IPS DF 4.7 (cell line): ENCODE data around the gene GEMIN7.
A peak's percentile ranks its signal among the peaks of the same experiment; 100 is the strongest.
"Not testable (repeated sequence)": the region's sequence is repeated elsewhere in the genome, so short reads cannot be mapped to it uniquely, and the experiment has no call there.

Source experiments
- DNase-seq: peaks from one replicate; pipeline ENCODE4 v3.0.0-alpha.2; 2013; ENCODE audit warnings: low spot score; ENCODE audit errors: extremely low read depth

GEMIN7 gene

GRCh38 chr19:45103508-45104319, 24.7 kb downstream of the GEMIN7 start:
- DNase-seq: no peak

GRCh38 chr19:45104658-45105349, 25.7 kb downstream of the GEMIN7 start:
- no peak for DNase-seq

DNA sequence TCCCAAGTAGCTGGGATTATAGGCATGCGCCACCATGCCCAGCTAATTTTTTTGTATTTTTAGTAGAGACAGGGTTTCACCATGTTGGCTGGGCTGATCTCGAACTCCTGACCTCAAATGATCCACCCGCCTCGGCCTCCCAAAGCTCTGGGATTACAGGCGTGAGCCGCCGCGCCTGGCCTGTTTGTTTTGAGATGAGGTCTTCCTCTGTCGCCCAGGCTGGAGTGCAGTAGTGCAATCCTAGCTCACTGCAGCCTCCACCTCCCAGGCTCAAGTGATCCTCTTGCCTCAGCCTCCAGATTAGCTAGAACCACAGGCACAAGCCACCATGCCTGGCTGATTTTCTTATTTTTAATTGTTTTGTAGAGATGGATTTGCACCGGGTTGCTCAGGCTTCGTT, 27.3 kb downstream of the GEMIN7 start:
- DNase-seq: not testable (repeated sequence)

GRCh38 chr19:45107621-45108150, 28.6 kb downstream of the GEMIN7 start:
- DNase-seq: no peak

DNA sequence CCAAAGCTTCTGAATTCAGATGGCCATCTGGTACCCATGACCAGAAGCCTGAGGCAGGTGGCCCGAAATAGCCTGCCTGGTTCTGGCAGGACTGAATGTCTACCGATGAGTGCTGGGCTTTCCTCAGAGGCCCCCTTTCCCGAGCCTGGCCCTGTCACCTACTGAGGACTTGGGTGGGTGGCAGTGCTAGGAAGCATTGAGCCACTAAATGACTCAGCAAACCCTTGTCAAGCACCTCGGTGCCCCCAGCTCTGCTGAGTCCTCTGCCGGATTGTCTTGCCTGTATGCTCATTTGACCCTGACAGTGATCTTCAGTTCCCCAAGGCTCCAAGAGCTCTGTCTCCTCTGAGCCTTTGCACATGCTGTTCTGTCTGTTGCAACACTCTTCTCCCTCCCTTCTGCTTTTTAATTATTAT, 31.8 kb downstream of the GEMIN7 start:
- no peak for DNase-seq

DNA sequence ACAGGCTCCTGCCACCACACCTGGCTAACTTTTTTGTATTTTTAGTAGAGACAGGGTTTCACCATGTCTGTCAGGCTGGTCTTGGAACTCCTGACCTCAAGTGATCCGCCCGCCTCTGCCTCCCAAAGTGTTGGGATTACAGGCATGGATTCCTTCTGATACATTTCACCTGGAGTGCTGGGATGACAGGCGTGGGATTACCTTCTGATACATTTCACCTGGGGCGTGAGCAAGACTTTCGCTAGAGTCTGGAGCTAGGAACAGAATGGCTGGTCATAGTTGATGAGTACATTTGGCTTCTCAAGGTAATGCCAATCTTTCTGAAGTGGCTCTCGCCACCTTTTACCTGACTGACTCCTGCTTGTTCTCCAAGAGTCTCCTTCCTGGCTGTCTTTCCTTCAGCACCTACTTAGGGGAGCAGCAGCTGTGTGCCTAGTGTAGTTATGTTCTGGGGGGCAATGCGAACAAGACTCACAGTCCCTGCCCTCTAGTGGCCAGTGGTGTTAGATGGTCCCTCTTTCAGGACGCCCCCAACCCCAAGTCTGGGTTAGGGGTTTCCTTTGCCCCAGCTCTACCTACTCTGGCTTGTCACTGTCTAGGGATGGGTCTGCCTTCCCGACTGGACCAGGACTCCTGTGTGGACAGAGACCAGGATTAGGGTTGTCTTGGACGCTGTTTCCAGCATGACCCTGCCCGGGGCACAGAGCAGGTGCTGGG, 33.2 kb downstream of the GEMIN7 start:
- no peak for DNase-seq

GRCh38 chr19:45113628-45114027, 34.6 kb downstream of the GEMIN7 start:
- DNase-seq: no peak

DNA sequence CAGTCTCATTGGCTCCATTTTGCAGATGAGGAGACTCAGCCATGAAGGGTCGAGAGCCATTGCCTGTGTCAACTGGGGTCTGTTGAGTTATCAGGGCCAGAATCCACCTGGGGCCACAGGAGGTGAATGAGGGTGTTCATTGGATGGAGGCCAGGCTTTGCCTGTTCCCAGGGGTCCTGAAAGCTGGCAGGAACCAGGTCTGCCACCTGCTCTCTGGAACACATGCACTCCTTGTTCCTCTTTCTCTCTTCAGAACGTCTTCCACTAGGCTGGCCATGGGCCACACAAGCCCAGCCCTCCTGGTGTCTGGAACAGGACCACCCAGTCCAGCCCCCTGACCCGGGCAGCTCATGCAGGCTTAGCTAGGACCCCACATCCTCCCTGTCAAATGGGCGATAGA, 35.1 kb downstream of the GEMIN7 start:
- no peak for DNase-seq

GRCh38 chr19:45115809-45116615, 37.0 kb downstream of the GEMIN7 start:
- DNase-seq: no peak

GRCh38 chr19:45117167-45117594, 38.1 kb downstream of the GEMIN7 start:
- DNase-seq: no peak

- no peak for DNase-seq
These were observed 38.6 kb downstream of the GEMIN7 start for GRCh38 chr19:45117671-45118070.

GRCh38 chr19:45118106-45118505, 39.0 kb downstream of the GEMIN7 start:
- DNase-seq: no peak

DNA sequence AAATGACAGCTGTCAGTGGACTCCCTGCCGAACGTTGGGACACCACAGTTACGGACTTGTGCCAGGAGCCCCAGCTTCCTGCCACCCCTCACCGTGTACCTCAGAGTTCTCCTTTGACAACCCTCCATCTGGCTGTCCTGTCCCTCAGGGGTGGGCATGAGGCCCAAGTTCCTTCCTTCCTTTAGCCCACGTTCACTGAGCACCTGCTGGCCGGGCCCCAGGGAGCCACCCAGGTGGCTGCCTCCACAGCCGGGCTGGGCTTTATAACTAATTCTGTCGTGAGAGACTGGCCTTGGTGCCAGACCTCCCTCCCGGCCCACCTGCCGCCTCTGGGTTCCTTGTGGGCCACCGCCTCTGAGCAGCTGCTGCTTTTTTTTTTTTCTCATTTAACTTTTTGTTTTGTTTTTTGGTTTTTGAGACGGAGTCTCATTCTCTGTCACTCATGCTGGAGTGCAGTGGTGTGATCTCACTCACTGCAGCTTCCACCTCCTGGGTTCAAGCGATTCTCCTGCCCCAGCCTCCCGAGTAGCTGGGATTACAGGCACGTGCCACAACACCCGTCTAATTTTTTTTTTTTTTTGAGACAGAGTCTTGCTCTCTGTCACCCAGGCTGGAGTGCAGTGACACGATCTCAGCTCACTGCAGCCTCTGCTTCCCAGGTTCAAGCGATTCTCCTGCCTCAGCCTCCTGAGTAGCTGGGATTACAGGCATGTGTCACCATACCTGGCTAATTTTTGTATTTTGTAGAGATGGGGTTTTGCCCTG, 39.7 kb downstream of the GEMIN7 start:
- DNase-seq: not testable (repeated sequence)

GRCh38 chr19:45119582-45119981, 40.5 kb downstream of the GEMIN7 start:
- DNase-seq: no peak

GRCh38 chr19:45121827-45122345, 42.8 kb downstream of the GEMIN7 start:
- DNase-seq: no peak

DNA sequence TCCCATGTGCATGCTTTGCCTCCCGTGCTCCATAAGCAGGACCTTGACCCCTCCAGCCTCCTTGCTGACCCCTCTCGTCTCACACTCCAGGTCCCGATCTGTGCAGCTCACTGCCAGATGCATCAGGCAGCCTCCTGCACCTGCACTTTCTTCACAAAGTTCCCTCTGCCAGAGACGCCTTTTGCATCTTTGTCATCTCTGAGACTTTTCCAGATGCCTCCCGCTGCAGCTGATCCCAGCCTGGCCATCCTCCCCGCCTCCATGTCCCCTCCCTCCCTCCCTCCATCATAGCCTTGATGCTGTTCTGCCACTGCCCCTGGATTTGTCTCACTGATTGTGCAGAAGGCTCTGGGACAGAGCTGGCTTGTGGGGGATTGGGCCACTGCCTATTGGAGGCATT, 43.8 kb downstream of the GEMIN7 start:
- no peak for DNase-seq

- DNase-seq: no peak
These were observed 44.4 kb downstream of the GEMIN7 start for GRCh38 chr19:45123440-45123850.

GRCh38 chr19:45124021-45124420, 45.0 kb downstream of the GEMIN7 start:
- no peak for DNase-seq

DNA sequence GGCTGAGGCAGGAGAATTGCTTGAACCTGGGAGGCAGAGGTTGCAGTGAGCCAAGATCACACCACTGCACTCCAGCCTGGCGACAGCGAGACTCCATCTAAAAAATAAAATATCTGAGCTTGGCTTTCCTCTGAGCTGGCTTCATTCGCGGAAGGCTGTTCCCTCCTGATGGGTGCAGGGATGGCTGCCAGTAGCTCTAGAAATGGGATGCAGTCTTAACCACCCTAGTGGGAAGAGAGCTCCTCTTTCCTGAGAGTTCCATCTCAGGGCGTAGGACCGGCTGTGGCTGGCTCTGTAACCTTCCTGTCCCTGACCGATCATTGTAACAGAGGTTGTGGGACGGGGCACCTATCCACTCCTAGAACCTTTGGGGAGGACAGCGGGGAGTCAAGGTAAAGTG, 46.3 kb downstream of the GEMIN7 start:
- no peak for DNase-seq

DNA sequence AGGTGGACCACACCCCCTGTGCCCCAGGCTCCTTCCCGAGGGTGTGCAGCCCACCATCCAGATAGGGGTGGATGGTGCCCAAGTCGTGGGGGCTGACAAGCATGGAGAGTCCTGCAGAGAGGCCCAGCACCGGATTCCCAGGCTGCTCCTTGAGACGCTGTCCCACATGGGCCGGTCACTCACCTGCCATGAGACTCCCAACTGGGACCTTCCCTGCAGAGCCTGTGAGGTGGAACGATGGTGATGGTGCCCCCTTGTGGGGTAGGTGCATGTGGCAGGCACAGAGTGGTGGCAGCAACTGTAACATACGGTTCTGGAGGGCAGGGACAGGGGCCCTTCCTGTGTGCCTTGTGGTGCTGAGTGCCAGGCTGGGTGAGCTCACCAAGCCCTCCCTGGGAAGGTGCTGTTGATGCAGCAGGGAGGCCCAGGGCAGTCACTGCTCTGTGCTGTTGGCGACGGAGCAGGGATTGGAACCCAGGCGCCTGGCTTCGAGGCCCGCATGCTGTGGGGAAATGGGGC, 47.0 kb downstream of the GEMIN7 start:
- peak; percentile 58 for DNase-seq
